Forelimb muscle (tissue), 1 donor: Measurements from ENCODE around the gene ERBB2. TPM values are rescaled to one million over a fixed set of nuclear protein-coding genes. Genes with fewer than 3 reads are reported as not detected.
"Not testable (repeated sequence)": the region's sequence is repeated elsewhere in the genome, so short reads cannot be mapped to it uniquely, and the experiment has no call there.

Experiments
- DNase-seq: peaks from one replicate; pipeline ENCODE4 v3.0.0-alpha.2; 2013; ENCODE audit warnings: low read depth
- polyA plus RNA-seq: library from polyadenylated mRNA; unstranded; fragments of 120-200 nt; gene quantifications from one replicate; pipeline ENCODE4 v1.2.1, GENCODE V29; 2013; ENCODE audit not compliant: insufficient read length

The ERBB2 gene
- polyA plus RNA-seq, 1 donor, result 121 TPM

DNA sequence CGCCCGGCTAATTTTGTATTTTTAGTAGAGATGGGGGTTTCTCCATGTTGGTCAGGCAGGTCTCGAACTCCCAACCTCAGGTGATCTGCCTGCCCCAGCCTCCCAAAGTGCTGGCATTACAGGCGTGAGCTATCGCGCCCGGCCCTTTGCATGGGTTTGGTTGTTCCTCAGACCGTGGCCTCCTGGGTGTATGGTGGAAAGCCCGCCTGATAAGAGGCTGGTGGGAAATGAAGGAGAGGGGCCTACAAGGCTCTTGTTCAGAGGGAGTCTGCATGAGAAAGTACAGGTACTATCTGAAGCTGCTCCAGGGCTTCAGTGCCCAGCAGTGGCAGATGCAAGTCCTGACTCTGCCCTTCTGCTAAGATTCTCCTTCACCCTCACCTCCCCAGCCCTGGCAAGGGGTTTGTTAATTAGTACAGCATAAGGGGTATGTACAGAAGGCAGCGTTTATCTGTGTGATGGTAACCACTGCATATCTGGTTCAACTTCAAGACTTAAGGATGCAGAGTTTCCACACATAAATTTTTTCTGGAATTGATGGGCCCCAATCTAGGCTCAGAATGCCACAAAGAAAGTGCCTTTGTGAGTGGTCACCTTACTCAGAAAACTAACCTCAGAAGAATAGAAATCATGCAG, 62.1 kb downstream of the ERBB2 start:
- no peak for DNase-seq

DNA sequence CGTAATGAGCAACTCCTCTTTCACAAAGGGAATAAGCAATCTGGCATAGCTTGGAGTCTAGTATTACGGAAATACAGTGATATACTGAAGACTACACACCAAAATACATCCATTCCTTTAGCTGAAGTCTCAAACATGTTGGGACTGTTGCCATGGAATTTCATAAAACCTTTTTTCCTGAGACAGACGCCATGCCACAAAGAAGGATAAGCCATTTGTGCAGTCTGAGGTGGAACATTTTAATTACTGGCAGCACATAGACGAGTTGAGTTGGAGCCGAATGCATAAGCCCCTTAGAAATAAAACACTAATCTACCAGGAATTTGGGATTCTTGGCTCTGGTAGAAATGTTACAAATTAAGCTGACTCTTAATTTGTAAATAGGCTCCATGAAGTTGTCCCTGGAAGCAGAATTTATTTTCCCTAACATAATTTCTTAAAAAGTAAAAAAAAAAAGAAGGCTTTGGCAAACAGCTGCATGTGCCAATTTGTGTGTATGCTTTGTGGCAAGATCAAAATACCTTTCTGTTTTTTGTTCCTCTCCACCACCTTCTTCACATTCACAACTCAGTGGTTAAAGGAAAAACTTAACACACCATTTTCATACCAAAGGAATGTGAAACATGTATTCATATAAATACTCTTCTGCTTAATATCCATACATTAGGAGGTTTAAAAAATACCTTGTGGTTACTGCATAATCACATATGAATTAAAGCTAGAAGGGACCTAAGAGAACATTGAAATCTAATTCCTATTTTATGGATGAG, 63.4 kb downstream of the ERBB2 start:
- no peak for DNase-seq

DNA sequence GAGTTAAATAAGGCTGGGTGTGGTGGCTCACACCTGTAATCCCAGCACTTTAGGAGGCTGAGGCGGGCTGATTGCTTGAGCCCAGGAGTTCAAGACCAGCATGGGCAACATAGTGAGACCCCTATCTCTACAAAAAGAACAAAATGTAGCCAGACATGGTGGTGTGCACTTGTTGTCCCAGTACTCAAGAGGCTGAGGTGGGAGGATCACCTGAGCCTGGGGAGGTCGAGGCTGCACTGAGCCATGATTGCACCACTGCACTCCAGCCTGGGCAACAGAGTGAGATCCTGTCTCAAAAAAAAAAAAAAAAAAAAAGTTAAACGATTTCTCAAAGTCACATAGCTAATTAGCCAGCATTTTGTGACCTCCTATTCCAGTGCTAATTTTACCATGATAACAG, 64.3 kb downstream of the ERBB2 start:
- not testable (repeated sequence) for DNase-seq

DNA sequence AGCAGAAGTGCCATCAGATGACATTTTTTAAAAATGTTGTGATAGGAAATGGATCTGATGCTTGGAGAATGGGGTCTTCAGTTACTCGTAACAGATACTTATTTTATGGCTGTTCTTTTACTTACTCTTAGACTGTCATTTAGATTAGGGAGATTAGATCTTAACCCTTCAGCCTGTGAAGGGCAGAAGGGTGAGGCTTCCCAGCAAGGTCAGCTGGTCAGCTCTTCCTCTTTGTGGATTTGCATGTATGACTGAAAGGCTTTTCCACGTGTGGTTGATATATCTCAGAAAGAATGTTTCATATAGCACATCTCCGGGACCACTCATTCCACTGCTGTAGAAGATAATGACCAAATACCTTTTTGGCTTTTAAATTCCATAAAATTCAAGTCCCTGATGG, 65.3 kb downstream of the ERBB2 start:
- DNase-seq, result no peak

DNA sequence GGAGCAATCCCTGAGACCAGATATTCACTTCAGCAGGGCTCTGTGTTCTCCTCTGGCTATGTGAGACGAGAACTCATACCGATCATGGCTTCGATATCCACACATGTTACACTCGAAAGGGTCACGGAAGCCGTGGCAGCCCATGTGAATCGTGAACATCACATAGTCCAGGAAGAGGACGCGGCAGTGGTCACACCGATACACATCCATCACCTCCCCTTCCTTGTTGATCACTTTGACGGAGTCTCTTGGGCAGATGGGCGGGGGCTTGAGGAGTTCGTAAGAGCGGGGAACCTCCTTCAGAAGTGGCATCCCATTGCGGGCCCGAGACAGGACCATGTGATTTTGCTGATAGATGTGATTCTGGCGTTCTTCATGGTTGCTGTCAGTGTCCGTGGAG, 65.9 kb downstream of the ERBB2 start:
- no peak for DNase-seq

DNA sequence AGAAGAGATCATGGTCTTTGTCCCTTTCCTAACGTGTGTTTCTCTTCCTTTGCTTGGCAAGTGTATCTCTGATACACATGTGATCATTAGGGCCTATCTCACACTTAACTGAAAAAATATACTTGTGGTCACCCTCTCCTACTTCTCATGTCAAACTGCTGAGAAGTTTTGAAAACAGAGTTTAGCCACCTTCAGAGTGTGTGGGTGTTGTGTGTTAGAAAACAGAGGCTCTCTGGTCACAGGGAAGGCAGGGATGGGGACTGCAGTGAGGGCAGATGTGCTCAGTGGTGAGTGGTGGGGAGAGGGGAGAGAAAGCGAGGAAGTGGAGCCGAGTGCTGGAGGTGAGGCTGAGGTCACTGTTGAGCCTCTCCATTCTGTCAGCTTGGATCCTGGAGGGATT, 67.3 kb downstream of the ERBB2 start:
- no peak for DNase-seq

DNA sequence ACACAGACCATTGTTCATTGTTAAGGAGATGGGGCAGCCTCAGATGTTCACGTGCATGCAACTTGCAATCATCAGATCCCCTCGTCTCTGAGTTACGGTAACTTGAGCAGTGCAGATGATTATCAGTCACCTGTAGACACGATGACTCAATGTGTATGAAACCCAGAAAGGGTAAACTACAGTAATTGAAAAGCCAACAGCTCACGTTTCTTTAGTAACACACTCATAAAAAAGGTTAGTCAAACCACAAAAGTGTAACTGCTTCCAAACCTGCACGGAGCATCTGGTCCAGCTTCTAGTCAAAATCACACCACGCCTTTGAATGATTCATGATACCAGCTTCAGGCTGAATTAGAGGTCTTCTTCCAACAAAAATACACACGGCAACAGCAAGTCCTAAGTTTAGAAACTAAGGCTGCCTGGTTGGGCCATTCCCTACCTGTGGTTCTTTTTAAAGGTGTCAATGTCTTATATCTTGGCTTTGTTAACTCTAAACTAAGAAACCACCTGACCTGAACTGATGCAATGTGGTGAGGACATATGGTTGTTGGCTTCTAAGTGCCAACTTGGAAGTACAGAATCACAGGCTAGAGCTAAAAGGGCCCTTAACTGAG, 70.2 kb downstream of the ERBB2 start:
- no peak for DNase-seq

DNA sequence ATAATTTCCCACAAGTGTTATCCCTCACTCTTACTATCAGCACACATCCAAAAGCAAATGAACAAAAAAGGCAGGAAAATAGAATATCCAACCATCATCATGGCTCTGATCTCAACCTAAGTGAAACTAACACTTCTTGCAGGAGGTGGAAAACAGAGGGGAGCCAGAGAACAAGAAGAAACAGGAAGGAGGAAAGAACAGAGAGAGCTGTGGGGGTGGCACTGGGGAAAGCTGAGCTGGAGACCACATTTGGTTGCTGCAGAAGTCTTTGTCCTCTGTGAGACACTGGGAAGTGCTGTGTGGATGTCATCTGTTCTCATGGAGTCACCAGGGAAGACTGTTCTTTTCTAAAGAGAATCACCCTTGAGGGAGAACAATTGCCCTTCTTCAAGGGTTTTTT, 72.6 kb downstream of the ERBB2 start:
- DNase-seq, result no peak

DNA sequence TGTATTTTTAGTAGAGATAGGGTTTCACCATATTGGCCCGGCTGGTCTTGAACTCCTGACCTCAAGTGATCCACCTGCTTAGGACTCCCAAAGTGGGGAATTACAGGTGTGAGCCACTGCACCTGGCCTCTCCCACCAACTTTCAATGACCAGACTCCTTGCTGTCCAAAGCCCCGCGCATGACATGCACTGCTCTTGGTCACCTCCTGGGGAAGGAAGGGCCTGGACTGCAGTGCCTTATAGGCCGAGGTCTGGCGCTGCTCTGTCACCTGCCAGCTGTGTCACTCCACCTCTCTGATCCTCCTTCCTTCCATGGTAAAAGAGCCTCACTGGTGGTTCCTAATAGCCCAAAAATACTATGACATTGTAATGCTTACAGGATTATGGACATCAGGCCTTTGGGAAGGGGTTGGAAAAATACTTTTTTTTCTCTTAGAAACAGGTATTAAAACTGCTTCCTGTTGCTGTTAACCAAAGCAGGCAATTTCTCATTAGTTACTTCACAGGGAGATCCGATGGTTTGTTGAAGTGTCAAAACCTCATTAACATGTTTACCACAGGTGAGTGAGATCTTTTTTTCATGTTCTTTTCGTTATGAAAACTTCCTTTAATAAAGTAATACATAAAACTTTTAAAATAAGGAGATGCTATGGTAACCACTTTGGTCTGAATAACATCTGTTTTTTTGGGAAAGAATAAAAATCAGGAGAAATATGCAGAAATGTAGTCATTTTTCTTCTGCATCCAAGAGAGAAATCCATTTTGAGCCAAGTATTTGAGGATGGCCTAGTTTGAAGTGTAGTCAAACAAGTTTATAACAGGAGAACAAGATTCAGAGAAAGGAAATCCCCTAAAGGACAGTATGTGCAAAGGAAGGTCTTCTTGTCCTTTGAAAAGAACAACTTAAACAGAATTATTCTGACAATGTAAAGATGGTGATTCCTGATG, 73.4 kb downstream of the ERBB2 start:
- DNase-seq, result no peak

DNA sequence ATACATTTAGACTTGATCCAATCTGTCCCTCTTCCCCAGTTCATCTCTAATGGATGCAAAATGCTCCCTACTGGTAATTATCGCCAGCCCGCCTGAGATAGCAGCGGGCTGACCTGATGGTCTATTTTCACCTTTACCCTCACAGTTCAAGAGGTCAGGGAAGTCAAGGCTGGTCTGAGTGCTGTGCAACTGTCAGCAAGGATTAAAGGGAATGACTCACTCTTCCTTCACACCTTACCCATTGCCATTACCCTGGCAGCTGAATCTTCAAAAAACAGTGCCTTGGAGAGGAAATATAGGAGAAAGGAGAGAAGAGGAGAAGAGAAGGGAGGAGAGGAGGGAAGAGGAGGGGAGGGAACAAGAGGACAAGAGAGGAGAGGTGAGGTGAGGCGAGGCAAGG, 74.2 kb downstream of the ERBB2 start:
- DNase-seq, result no peak

DNA sequence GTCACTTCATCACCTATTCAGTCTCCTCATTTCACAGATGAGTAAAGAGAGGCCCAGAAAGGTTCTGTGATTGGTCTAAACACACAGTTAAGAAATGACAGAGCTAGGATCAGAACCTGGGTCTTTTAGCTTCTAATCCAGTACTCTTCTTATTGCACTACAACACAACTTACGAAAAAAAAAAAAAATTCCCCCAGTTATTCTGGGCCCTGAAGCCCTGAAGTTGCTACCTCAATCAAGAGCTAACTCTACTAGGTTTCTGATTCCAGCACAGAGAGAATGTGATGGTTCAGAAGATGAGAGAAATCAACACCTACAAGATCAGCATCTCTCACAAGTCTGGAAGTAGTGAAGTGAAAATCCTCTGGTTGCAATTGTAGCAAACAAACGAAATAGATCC, 75.2 kb downstream of the ERBB2 start:
- DNase-seq, result no peak

DNA sequence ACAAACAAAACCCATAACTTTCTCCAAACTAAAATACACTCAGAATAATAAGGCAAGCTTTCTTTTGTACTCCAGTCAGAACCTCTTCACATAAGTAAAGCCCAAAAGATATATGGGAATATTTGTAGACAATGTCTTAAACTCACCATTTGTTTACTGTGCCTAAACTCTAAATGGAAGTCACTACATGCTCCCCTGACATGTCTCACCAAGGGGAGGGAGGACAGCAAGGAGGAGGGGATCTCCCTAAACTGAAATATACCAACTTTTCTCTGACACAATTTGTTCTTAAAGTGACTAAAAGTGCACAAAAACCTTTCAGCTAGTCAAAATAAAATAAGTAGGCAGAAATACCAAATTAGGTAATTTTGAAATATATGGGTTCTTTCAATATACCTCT, 76.4 kb downstream of the ERBB2 start:
- no peak for DNase-seq

DNA sequence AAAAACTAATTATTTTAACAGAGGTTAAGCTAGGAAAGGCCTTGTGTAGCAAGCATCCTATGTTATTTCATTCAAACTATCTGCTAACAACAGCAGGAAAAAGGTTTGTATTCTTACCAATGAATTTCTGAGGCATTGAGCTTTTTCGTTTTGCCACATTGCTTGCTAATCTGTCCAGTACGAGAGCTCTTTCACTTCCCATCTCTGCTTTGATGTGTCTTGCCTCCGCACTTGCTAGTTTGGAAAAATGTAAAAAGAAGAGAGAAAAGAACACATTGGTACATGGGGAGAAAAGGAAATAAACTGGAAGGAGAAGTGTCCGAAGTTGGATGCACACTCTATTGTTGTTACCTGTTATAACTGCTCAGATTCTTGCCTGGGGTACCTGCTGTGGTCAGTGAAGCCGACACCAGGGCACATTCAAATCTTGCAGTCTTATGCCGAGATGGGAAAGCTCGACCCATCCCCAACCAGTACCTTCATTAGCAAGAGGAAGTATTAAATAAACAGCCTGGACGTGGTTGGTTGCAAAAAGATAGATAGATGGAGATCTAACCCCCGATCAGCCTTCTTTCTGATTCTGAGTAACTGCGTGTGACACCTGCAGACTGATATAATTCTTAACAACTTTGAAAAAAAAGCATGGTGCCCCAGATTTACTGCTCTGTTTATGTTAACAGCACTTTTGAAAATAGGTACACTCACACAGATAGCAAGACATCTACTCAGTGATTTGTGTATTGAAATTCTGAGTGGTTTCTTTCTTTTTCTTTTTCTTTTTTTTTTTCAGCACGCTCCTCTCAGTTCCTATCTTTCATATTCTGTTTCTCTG, 77.9 kb downstream of the ERBB2 start:
- no peak for DNase-seq

Other genes with a start within 250 kb of the ERBB2 start
- 26.4 TPM for gene MED1, start 248.8 kb upstream of the ERBB2 start, polyA plus RNA-seq
- 29.6 TPM for gene CDK12, start 238.6 kb upstream of the ERBB2 start, polyA plus RNA-seq
- 0.05 TPM for gene NEUROD2, start 92.1 kb upstream of the ERBB2 start, polyA plus RNA-seq
- 1.0 TPM for gene PPP1R1B, start 73.1 kb upstream of the ERBB2 start, polyA plus RNA-seq
- gene STARD3, start 62.9 kb upstream of the ERBB2 start, polyA plus RNA-seq, result 29.9 TPM
- 399 TPM for gene TCAP, start 34.7 kb upstream of the ERBB2 start, polyA plus RNA-seq
- 4.8 TPM for gene PNMT, start 31.6 kb upstream of the ERBB2 start, polyA plus RNA-seq
- gene PGAP3, start 12.0 kb upstream of the ERBB2 start, polyA plus RNA-seq, result 19.2 TPM
- gene MIEN1, start 30.5 kb downstream of the ERBB2 start, polyA plus RNA-seq, result 18.1 TPM
- gene GRB7, start 37.9 kb downstream of the ERBB2 start, polyA plus RNA-seq, result 0.51 TPM
- 0.22 TPM for gene IKZF3, start 164.2 kb downstream of the ERBB2 start, polyA plus RNA-seq
- not detected for gene ZPBP2, start 168.1 kb downstream of the ERBB2 start, polyA plus RNA-seq
- 11.6 TPM for gene GSDMB, start 218.6 kb downstream of the ERBB2 start, polyA plus RNA-seq
- 38.8 TPM for gene ORMDL3, start 227.5 kb downstream of the ERBB2 start, polyA plus RNA-seq
- not detected for gene LRRC3C, start 227.7 kb downstream of the ERBB2 start, polyA plus RNA-seq